GM20431 (cell line): ENCODE measurements around the gene WWP2.
"Not testable (repeated sequence)": the region's sequence is repeated elsewhere in the genome, so short reads cannot be mapped to it uniquely, and the experiment has no call there.

Experiments used
- in situ Hi-C: fragments of 300-500 bp; cut with MseI, MboI; formaldehyde crosslinking; loops from one replicate; pipeline ENCODE4 v1.15.0; 2020; ENCODE audit warnings: low sequenced_read_pairs; ENCODE audit not compliant: unreplicated experiment

The WWP2 gene

GRCh38 chr16:69934751-69935150 lies 172.6 kb downstream of the WWP2 start:
- in situ Hi-C loops: loop anchor here (10.0 kb wide), 1 partner anchor 140 kb away; no protein-coding TSS in a partner anchor

- in situ Hi-C loops: loop anchor here (10.0 kb wide), 1 partner anchor 140 kb away; no protein-coding TSS in a partner anchor
These were observed 173.2 kb downstream of the WWP2 start for GRCh38 chr16:69935278-69935711.

- in situ Hi-C loops: loop anchor here (10.0 kb wide), 1 partner anchor 141 kb away; no protein-coding TSS in a partner anchor
These were observed 173.6 kb downstream of the WWP2 start for GRCh38 chr16:69935740-69936139.

GRCh38 chr16:69936252-69936651 lies 174.1 kb downstream of the WWP2 start:
- in situ Hi-C loops: loop anchor here (10.0 kb wide), 1 partner anchor 141 kb away; no protein-coding TSS in a partner anchor

GRCh38 chr16:69936751-69937211 lies 174.6 kb downstream of the WWP2 start:
- in situ Hi-C loops: loop anchor here (10.0 kb wide), 1 partner anchor 142 kb away; no protein-coding TSS in a partner anchor

GRCh38 chr16:69937465-69937951 lies 175.4 kb downstream of the WWP2 start:
- in situ Hi-C loops: loop anchor here (10.0 kb wide), 1 partner anchor 143 kb away; no protein-coding TSS in a partner anchor

- in situ Hi-C loops: loop anchor here (10.0 kb wide), 1 partner anchor 144 kb away; no protein-coding TSS in a partner anchor
These were observed 177.1 kb downstream of the WWP2 start for GRCh38 chr16:69938981-69939820.

GRCh38 chr16:69939821-69940585 lies 177.9 kb downstream of the WWP2 start:
- in situ Hi-C loops: loop anchor here (10.0 kb wide), 1 partner anchor 145 kb away; no protein-coding TSS in a partner anchor

GRCh38 chr16:69940676-69941075 lies 178.5 kb downstream of the WWP2 start:
- in situ Hi-C loops: no loop called here

GRCh38 chr16:69941251-69942098 lies 179.3 kb downstream of the WWP2 start:
- in situ Hi-C loops: no loop called here

- in situ Hi-C loops: no loop called here
These were observed 180.0 kb downstream of the WWP2 start for GRCh38 chr16:69942099-69942491.

- in situ Hi-C loops: no loop called here
These were observed 180.6 kb downstream of the WWP2 start for GRCh38 chr16:69942627-69943170.

- in situ Hi-C loops: not testable (repeated sequence)
These were observed 181.3 kb downstream of the WWP2 start for GRCh38 chr16:69943241-69944036.

- in situ Hi-C loops: not testable (repeated sequence)
These were observed 188.3 kb downstream of the WWP2 start for GRCh38 chr16:69950411-69950810.

GRCh38 chr16:69951017-69951671 lies 189.0 kb downstream of the WWP2 start, which contains the start of gene CLEC18A:
TSS of gene CLEC18A (plus strand) at chr16:69951334. CDS start at chr16:69951367, 33 bp downstream.
- in situ Hi-C loops: not testable (repeated sequence)

GRCh38 chr16:69951672-69952031 lies 189.5 kb downstream of the WWP2 start:
- in situ Hi-C loops: not testable (repeated sequence)

GRCh38 chr16:69952116-69952515 lies 190.0 kb downstream of the WWP2 start:
- in situ Hi-C loops: not testable (repeated sequence)
